ENCODE data around the gene COX7C. TPM values are rescaled to one million over a fixed set of nuclear protein-coding genes. Genes with fewer than 3 reads are reported as not detected.

The COX7C gene
- total and polyA plus RNA-seq, 9 of the 15 experiments (the other 6 are each of a cell fraction or from before 2014, with no cell fraction given), result 576 to 1,783 (median 996) TPM

DNA sequence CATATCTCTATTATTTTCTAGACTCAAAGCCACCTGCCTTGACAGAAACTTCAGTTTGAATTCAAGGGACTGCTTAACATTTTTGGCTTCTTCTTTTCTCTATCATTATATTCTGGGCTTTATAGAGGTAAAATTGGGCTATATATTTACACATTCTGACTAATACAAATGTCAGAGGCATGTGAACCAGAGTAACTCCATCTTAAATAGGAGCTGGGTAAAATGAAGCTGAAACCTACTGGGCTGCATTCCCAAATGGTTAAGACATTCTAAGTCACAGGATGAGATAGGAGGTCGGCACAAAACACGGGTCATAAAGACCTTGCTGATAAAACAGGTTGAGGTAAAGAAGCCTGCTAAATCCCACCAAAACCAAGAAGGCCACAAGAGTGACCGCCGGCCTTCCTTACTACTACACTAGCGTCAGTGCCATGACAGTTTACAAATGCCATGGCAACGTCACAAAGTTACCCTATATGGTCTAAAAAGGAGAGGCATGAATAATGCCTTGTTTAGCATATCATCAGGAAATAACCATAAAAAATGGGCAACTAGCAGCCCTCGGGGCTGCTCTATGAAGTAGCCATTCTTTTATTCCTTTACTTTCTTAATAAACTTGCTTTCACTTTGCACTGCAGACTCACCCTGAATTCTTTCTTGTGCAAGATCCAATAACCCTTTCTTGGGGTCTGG, 44.8 kb upstream of the COX7C start (continued):
- TF ChIP-seq ILK (tag; IDR thresholded peaks at IDR 0.05; ENCODE audit: borderline replicate concordance, low read depth) (peak; percentile 35; the same call in 1 of the 2 replicates), XRCC5 (IDR thresholded peaks at IDR 0.05; ENCODE audit: low read depth, low read length) (no peak), GTF2A2 (tag; IDR thresholded peaks at IDR 0.05) (peak; percentile 88), PTTG1 (tag; IDR thresholded peaks at IDR 0.05; ENCODE audit: low read depth) (peak; percentile 81), GABPB2 (CRISPR knock-in tag; conservative IDR thresholded peaks at IDR 0.05) (no peak), NFIX (CRISPR knock-in tag; IDR thresholded peaks at IDR 0.05; ENCODE audit: low read depth) (no peak), SRSF7 (optimal IDR thresholded peaks at IDR 0.05; ENCODE audit: low read depth, low read length) (no peak), NFE2 (IDR thresholded peaks at IDR 0.05; ENCODE audit: low read depth) (no peak), RFX1 (IDR thresholded peaks at IDR 0.05) (peak; percentile 34; the same call in 1 of the 2 replicates), SMAD4 (CRISPR knock-in tag; conservative IDR thresholded peaks at IDR 0.05) (peak; percentile 39; the same call in 1 of the 2 replicates), KLF13 (tag; IDR thresholded peaks at IDR 0.05; ENCODE audit: borderline replicate concordance, low read depth) (no peak)
- TF ChIP-seq, protein P1, sequence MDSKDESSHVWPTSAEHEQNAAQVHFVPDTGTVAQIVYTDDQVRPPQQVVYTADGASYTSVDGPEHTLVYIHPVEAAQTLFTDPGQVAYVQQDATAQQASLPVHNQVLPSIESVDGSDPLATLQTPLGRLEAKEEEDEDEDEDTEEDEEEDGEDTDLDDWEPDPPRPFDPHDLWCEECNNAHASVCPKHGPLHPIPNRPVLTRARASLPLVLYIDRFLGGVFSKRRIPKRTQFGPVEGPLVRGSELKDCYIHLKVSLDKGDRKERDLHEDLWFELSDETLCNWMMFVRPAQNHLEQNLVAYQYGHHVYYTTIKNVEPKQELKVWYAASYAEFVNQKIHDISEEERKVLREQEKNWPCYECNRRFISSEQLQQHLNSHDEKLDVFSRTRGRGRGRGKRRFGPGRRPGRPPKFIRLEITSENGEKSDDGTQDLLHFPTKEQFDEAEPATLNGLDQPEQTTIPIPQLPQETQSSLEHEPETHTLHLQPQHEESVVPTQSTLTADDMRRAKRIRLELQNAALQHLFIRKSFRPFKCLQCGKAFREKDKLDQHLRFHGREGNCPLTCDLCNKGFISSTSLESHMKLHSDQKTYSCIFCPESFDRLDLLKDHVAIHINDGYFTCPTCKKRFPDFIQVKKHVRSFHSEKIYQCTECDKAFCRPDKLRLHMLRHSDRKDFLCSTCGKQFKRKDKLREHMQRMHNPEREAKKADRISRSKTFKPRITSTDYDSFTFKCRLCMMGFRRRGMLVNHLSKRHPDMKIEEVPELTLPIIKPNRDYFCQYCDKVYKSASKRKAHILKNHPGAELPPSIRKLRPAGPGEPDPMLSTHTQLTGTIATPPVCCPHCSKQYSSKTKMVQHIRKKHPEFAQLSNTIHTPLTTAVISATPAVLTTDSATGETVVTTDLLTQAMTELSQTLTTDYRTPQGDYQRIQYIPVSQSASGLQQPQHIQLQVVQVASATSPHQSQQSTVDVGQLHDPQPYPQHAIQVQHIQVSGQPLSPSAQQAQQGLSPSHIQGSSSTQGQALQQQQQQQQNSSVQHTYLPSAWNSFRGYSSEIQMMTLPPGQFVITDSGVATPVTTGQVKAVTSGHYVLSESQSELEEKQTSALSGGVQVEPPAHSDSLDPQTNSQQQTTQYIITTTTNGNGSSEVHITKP (IDR thresholded peaks at IDR 0.05; ENCODE audit: partially characterized antibody), result no peak
- TF ChIP-seq, protein P2, sequence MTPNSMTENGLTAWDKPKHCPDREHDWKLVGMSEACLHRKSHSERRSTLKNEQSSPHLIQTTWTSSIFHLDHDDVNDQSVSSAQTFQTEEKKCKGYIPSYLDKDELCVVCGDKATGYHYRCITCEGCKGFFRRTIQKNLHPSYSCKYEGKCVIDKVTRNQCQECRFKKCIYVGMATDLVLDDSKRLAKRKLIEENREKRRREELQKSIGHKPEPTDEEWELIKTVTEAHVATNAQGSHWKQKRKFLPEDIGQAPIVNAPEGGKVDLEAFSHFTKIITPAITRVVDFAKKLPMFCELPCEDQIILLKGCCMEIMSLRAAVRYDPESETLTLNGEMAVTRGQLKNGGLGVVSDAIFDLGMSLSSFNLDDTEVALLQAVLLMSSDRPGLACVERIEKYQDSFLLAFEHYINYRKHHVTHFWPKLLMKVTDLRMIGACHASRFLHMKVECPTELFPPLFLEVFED (CRISPR knock-in tag; conservative IDR thresholded peaks at IDR 0.05), result no peak
- TF ChIP-seq, protein P3, sequence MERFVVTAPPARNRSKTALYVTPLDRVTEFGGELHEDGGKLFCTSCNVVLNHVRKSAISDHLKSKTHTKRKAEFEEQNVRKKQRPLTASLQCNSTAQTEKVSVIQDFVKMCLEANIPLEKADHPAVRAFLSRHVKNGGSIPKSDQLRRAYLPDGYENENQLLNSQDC (CRISPR knock-in tag; IDR thresholded peaks at IDR 0.05), result no peak
- TF ChIP-seq, protein P4, sequence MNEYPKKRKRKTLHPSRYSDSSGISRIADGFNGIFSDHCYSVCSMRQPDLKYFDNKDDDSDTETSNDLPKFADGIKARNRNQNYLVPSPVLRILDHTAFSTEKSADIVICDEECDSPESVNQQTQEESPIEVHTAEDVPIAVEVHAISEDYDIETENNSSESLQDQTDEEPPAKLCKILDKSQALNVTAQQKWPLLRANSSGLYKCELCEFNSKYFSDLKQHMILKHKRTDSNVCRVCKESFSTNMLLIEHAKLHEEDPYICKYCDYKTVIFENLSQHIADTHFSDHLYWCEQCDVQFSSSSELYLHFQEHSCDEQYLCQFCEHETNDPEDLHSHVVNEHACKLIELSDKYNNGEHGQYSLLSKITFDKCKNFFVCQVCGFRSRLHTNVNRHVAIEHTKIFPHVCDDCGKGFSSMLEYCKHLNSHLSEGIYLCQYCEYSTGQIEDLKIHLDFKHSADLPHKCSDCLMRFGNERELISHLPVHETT (CRISPR knock-in tag; conservative IDR thresholded peaks at IDR 0.05 in 1 of 2, IDR thresholded peaks at IDR 0.05 in 1 of 2), result peak in 1 of 2 experiments; percentile 61; a peak in 1 of 4 replicates
- TF ChIP-seq, protein P5, sequence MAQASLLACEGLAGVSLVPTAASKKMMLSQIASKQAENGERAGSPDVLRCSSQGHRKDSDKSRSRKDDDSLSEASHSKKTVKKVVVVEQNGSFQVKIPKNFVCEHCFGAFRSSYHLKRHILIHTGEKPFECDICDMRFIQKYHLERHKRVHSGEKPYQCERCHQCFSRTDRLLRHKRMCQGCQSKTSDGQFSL (CRISPR knock-in tag; IDR thresholded peaks at IDR 0.05), result no peak
- TF ChIP-seq, protein P5 (tag; IDR thresholded peaks at IDR 0.05), result peak in 1 of 2 experiments; percentile 86; a peak in 2 of 4 replicates
